ENCODE measurements around the gene INTS3. TPM values are rescaled to one million over a fixed set of nuclear protein-coding genes. Genes with fewer than 3 reads are reported as not detected.
A peak's percentile ranks its signal among the peaks of the same experiment; 100 is the strongest.

INTS3 gene
- total RNA-seq, 6 experiments from 2014 or later = 33.6 to 43.8 (median 36.4) TPM

GRCh38 chr1:153748903-153749302 is 21.1 kb downstream of the INTS3 start:
- no peaks in the 10 kb centered on the region for H3K27me3 Mint-ChIP-seq (ENCODE audit: insufficient read depth)
- no peak for TF ChIP-seq CTCF (IDR thresholded peaks at IDR 0.05)
- H3K4me3 Mint-ChIP-seq = no peak overlapping the region
- DNase-seq = no peak
- peaks cover 43% of the 10 kb centered on the region for H3K4me1 Mint-ChIP-seq (ENCODE audit: low read depth)
- H3K27ac Mint-ChIP-seq = no peak overlapping the region
- H3K9me3 Mint-ChIP-seq = no peaks in the 10 kb centered on the region
- peaks cover 26% of the 10 kb centered on the region for H3K36me3 Mint-ChIP-seq (ENCODE audit: low read depth)

- Mint-ChIP-seq H3K4me1 (ENCODE audit: low read depth) (peaks cover 43% of the 10 kb centered on the region), H3K27me3 (ENCODE audit: insufficient read depth) (no peaks in the 10 kb centered on the region), H3K36me3 (ENCODE audit: low read depth) (peaks cover 21% of the 10 kb centered on the region), H3K27ac (peak overlapping the region; percentile 33; the same call in 1 of the 2 replicates), H3K4me3 (no peak overlapping the region), H3K9me3 (no peaks in the 10 kb centered on the region)
- peak; percentile 76 for DNase-seq
- peak; percentile 93 for TF ChIP-seq CTCF (IDR thresholded peaks at IDR 0.05)
Observed at GRCh38 chr1:153749408-153750005, 21.7 kb downstream of the INTS3 start.

DNA sequence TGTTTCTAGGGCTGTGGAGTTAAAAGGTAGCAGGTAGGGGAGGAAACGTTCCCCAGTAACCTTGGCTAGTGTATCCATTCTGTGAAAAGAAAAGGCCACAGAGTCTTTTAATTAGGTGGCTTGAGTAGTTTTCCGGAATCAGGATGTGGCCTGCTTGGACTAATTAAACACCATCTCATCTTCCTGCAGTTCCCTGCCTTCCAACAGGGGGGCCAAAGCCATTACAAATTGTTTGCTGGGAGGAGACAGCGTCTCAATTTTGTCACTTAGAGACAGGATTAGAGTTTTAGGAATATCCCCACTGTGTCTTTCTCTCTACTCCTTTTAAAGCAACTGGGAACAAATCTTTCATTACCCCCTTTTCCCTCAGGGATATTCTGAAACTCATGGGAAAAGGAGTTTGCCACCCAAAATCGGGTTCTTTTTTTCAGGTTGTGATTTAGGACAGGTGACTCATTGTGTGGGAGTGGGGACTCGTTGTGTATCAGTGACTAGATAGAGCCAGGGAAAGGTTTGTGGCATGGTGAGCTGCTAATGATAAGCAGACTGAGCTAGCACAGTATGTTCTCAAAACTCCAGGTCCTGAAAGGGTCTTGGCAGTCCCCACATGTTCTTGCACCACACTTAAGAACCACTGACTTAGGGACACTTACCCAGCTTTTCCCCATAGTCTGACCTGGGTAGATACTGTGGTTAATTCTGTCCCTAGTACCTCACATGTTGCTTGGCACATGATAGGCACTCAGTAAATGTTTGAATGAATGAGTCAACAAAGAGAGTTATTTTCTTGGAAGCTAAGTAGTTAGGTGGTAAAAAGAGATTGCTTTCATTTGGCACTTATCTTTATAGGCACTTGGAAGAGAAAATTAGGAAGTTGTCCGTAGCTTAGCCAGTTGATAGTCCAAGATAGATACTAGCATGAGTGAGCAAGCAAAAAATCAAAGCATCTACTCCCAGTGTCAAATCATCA is 22.5 kb downstream of the INTS3 start:
- H3K9me3 Mint-ChIP-seq = no peaks in the 10 kb centered on the region
- peaks cover 43% of the 10 kb centered on the region for H3K4me1 Mint-ChIP-seq (ENCODE audit: low read depth)
- no peak overlapping the region for H3K4me3 Mint-ChIP-seq
- TF ChIP-seq CTCF (IDR thresholded peaks at IDR 0.05) = no peak
- DNase-seq = no peak
- H3K36me3 Mint-ChIP-seq (ENCODE audit: low read depth) = peaks cover 21% of the 10 kb centered on the region
- peak overlapping the region; percentile 38; the same call in 1 of the 2 replicates for H3K27ac Mint-ChIP-seq
- H3K27me3 Mint-ChIP-seq (ENCODE audit: insufficient read depth) = no peaks in the 10 kb centered on the region

GRCh38 chr1:153752072-153752471 is 24.2 kb downstream of the INTS3 start:
- peaks cover 43% of the 10 kb centered on the region for H3K4me1 Mint-ChIP-seq (ENCODE audit: low read depth)
- H3K36me3 Mint-ChIP-seq (ENCODE audit: low read depth) = peaks cover 21% of the 10 kb centered on the region
- H3K4me3 Mint-ChIP-seq = no peak overlapping the region
- H3K9me3 Mint-ChIP-seq = no peaks in the 10 kb centered on the region
- no peak for TF ChIP-seq CTCF (IDR thresholded peaks at IDR 0.05)
- no peaks in the 10 kb centered on the region; the same call in 1 of the 2 replicates for H3K27me3 Mint-ChIP-seq (ENCODE audit: insufficient read depth)
- H3K27ac Mint-ChIP-seq = peak overlapping the region; percentile 38; the same call in 1 of the 2 replicates
- DNase-seq = no peak

DNA sequence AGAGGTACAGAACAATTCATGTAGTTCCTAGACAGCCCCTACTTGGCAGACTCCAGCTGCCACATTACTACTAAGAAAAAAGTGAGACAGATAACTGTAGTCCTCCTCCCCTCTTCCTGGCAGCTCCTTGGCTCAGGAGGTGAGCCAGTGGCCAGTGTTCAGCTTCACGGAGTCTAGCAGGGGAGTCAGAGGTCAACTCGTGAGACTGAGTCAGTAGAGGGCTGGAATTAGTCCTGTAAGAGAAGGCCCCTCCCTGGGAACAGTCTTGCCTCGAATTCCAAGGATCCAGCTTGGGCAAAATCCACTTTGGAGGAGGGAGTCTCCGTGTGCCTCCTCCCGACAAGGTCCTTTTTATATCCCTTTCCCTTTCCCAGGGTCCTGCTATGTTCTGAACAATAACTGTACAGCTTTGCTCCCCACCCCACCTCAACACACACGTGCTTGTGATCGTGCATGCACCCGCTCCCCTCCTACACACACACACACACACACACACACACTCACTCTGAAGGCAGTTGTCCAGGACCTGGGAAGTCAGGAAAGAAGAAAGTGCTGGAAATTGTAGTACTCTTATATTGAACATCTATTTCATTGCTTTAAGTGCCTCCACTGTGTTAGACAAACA is 24.8 kb downstream of the INTS3 start:
- no peak overlapping the region for H3K4me3 Mint-ChIP-seq
- no peak for TF ChIP-seq CTCF (IDR thresholded peaks at IDR 0.05)
- H3K27me3 Mint-ChIP-seq (ENCODE audit: insufficient read depth) = no peaks in the 10 kb centered on the region; the same call in 1 of the 2 replicates
- DNase-seq = peak; percentile 52
- H3K27ac Mint-ChIP-seq = peak overlapping the region; percentile 38
- no peaks in the 10 kb centered on the region for H3K9me3 Mint-ChIP-seq
- H3K36me3 Mint-ChIP-seq (ENCODE audit: low read depth) = peaks cover 21% of the 10 kb centered on the region
- H3K4me1 Mint-ChIP-seq (ENCODE audit: low read depth) = peaks cover 43% of the 10 kb centered on the region

Measured in HFFc6 (cell line).